ENCODE measurements around the gene HOMER1.

GRCh38 chr5:79529110-79529509, 15.2 kb upstream of the HOMER1 start:
- TF ChIP-seq POLR2AphosphoS5 (IDR thresholded peaks at IDR 0.05; ENCODE audit: low read depth, low read length), result no peak
- no peak for TF ChIP-seq POLR2A (IDR thresholded peaks at IDR 0.05; ENCODE audit: low read depth, low read length)
- TF ChIP-seq TAF1 (IDR thresholded peaks at IDR 0.05; ENCODE audit: borderline replicate concordance, low read depth, low read length), result no peak
